Sciatic nerve (tissue), 2 donors: ENCODE data around the gene SPHK2. TPM values are rescaled to one million over a fixed set of nuclear protein-coding genes. Genes with fewer than 3 reads are reported as not detected.
A peak's percentile ranks its signal among the peaks of the same experiment; 100 is the strongest.

Experiments
- ATAC-seq: fragments of 200-7000 bp; cut with Tn5 transposase; one replicate; pipeline ENCODE4 v1.9.1; 2020; ENCODE audit warnings: mild to moderate bottlenecking, moderate library complexity
- DNase-seq: peaks from one replicate; pipeline ENCODE4 v3.0.0-alpha.2; 2020; ENCODE audit warnings: low spot score
- intact Hi-C: fragments of 100-400 bp; cut with DNase I; formaldehyde crosslinking; loops from one replicate; pipeline ENCODE4 v1.14.2; 2022
- total RNA-seq: library from RNA; stranded (reverse); fragmentation: NEBNext Ultra II Directional; extraction: Animal tissue kit (Norgen Biotek cat#: 25700); gene quantifications from one replicate; pipeline ENCODE4 v1.2.1, GENCODE V29; 2021
- donor health status: DM: no; HTN: no; CAD: no.
- donor health status: DM: no; HTN: no; CAD: no.

Gene SPHK2
- total RNA-seq, 1 donor from 2014 or later = 21.5 TPM

GRCh38 chr19:48632692-48633147, 13.4 kb downstream of the SPHK2 start:
- intact Hi-C loops = no loop called here
- DNase-seq (no peak), ATAC-seq (no peak)

- ATAC-seq (no peak), DNase-seq (peak; percentile 72)
- intact Hi-C loops = no loop called here
These were observed 14.1 kb downstream of the SPHK2 start for GRCh38 chr19:48633148-48634035.

- intact Hi-C loops = no loop called here
- no peak for ATAC-seq
- DNase-seq = no peak
These were observed 14.7 kb downstream of the SPHK2 start for GRCh38 chr19:48634036-48634342.

- DNase-seq (peak; percentile 98), ATAC-seq (peak; percentile 66)
- intact Hi-C loops = no loop called here
These were observed 15.3 kb downstream of the SPHK2 start for GRCh38 chr19:48634424-48635262.

GRCh38 chr19:48635263-48635965, 16.1 kb downstream of the SPHK2 start:
- intact Hi-C loops = no loop called here
- peak; percentile 86 for DNase-seq
- ATAC-seq = peak; percentile 33

- no peak for ATAC-seq
- intact Hi-C loops = no loop called here
- DNase-seq = peak; percentile 87
These were observed 16.9 kb downstream of the SPHK2 start for GRCh38 chr19:48635966-48636858.

- intact Hi-C loops = no loop called here
- peak; percentile 3 for ATAC-seq
- peak; percentile 83 for DNase-seq
These were observed 17.6 kb downstream of the SPHK2 start, which contains the start of gene DBP for GRCh38 chr19:48636859-48637448. Gene DBP (minus strand): TSS chr19:48637379. CDS start chr19:48636994, 385 bp downstream.

- DNase-seq (peak; percentile 99), ATAC-seq (peak; percentile 86)
- intact Hi-C loops = no loop called here
These were observed 18.2 kb downstream of the SPHK2 start for GRCh38 chr19:48637449-48637947.

- DNase-seq (peak; percentile 91), ATAC-seq (peak; percentile 68)
- intact Hi-C loops = no loop called here
These were observed 18.9 kb downstream of the SPHK2 start for GRCh38 chr19:48637948-48638830.

GRCh38 chr19:48638831-48639381, 19.6 kb downstream of the SPHK2 start:
- ATAC-seq = no peak
- intact Hi-C loops = no loop called here
- DNase-seq = peak; percentile 66

- no peak for ATAC-seq
- peak; percentile 67 for DNase-seq
- intact Hi-C loops = no loop called here
These were observed 20.4 kb downstream of the SPHK2 start for GRCh38 chr19:48639483-48640375.

- ATAC-seq (no peak), DNase-seq (no peak)
- intact Hi-C loops = no loop called here
These were observed 22.5 kb downstream of the SPHK2 start for GRCh38 chr19:48641850-48642249.

GRCh38 chr19:48642862-48643261, 23.6 kb downstream of the SPHK2 start:
- intact Hi-C loops = no loop called here
- ATAC-seq (no peak), DNase-seq (no peak)

GRCh38 chr19:48644355-48644754, 25.0 kb downstream of the SPHK2 start:
- ATAC-seq = no peak
- peak; percentile 64 for DNase-seq
- intact Hi-C loops = no loop called here

- intact Hi-C loops = no loop called here
- ATAC-seq (peak; percentile 86), DNase-seq (peak; percentile 85)
These were observed 25.7 kb downstream of the SPHK2 start for GRCh38 chr19:48644839-48645619.
